Tibial nerve (tissue), 3 donors: Measurements from ENCODE around the gene SGK1.

Experiments
- POLR2A ChIP-seq, 2 donors: fragments of 450-650 bp; IDR thresholded peaks; one replicate each; pipeline ENCODE4 v1.6.1; 2017; ENCODE audit warnings: antibody characterized with exemption in 2 of 2, mild to moderate bottlenecking in 2 of 2, moderate library complexity in 2 of 2
- TF ChIP-seq, protein P1 (sequence below), 5 experiments: fragments of 200-600 bp in 3 of 5; fragments of 450-650 bp in 2 of 5; sonication (generic) in 3 of 5; IDR thresholded peaks; one replicate each; pipeline ENCODE4 v1.5.1; 2016 to 2019; ENCODE audit warnings: antibody characterized with exemption in 5 of 5, mild to moderate bottlenecking in 3 of 5, moderate library complexity in 2 of 5

DNA sequence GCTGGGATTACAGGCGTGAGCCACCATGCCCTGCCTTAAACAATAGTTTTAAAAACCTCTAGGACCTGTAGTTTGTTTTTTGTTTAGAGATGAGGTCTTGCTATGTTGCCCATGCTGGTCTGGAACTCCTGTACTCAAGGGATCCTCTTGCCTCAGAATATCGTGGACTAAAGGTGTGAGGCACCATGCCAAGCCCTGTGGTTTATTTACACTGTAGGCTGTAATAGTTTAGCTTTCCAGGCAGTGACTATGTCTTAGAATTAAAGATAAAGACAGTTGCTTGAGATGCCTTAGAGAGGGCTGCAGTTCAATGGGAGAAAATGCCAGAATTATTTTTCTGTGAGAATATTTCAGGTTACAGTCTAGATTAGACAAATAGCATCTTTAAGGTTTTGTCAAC lies 72.9 kb downstream of the SGK1 start:
- TF ChIP-seq POLR2A (IDR thresholded peaks at IDR 0.05), result no peak
- TF ChIP-seq, protein P1, sequence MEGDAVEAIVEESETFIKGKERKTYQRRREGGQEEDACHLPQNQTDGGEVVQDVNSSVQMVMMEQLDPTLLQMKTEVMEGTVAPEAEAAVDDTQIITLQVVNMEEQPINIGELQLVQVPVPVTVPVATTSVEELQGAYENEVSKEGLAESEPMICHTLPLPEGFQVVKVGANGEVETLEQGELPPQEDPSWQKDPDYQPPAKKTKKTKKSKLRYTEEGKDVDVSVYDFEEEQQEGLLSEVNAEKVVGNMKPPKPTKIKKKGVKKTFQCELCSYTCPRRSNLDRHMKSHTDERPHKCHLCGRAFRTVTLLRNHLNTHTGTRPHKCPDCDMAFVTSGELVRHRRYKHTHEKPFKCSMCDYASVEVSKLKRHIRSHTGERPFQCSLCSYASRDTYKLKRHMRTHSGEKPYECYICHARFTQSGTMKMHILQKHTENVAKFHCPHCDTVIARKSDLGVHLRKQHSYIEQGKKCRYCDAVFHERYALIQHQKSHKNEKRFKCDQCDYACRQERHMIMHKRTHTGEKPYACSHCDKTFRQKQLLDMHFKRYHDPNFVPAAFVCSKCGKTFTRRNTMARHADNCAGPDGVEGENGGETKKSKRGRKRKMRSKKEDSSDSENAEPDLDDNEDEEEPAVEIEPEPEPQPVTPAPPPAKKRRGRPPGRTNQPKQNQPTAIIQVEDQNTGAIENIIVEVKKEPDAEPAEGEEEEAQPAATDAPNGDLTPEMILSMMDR (IDR thresholded peaks at IDR 0.05), result no peak
